ENCODE results near the gene FERMT2.

FERMT2 gene

GRCh38 chr14:52951681-52952554, 1.1 kb upstream of the FERMT2 start:
- DNase-seq (ENCODE audit: insufficient read length, low spot score) (no peak), FAIRE-seq (no peak)
- no peak for TF ChIP-seq CTCF (IDR thresholded peaks at IDR 0.05; ENCODE audit: insufficient read depth, missing control alignments)

GRCh38 chr14:52950410-52950897, 396 bp downstream of the FERMT2 start:
- TF ChIP-seq CTCF (IDR thresholded peaks at IDR 0.05; ENCODE audit: insufficient read depth, missing control alignments): no peak
- no peak for DNase-seq (ENCODE audit: insufficient read length, low spot score)
- FAIRE-seq: no peak

GRCh38 chr14:52949711-52950409, 990 bp downstream of the FERMT2 start:
- TF ChIP-seq CTCF (IDR thresholded peaks at IDR 0.05; ENCODE audit: insufficient read depth, missing control alignments): no peak
- FAIRE-seq (no peak), DNase-seq (ENCODE audit: insufficient read length, low spot score) (no peak)

GRCh38 chr14:52949249-52949648, 1.6 kb downstream of the FERMT2 start:
- no peak for DNase-seq (ENCODE audit: insufficient read length, low spot score)
- no peak for FAIRE-seq
- TF ChIP-seq CTCF (IDR thresholded peaks at IDR 0.05; ENCODE audit: insufficient read depth, missing control alignments): no peak

- TF ChIP-seq CTCF (IDR thresholded peaks at IDR 0.05; ENCODE audit: insufficient read depth, missing control alignments): no peak
- DNase-seq (ENCODE audit: insufficient read length, low spot score) (no peak), FAIRE-seq (no peak)
These were observed 2.0 kb downstream of the FERMT2 start for GRCh38 chr14:52948836-52949235.

GRCh38 chr14:52948039-52948438, 2.8 kb downstream of the FERMT2 start:
- DNase-seq (ENCODE audit: insufficient read length, low spot score): no peak
- no peak for TF ChIP-seq CTCF (IDR thresholded peaks at IDR 0.05; ENCODE audit: insufficient read depth, missing control alignments)
- no peak for FAIRE-seq

All from D721Med (cell line).